Suprapubic skin (tissue), 4 donors: Measurements from ENCODE around the gene COL4A6. TPM values are rescaled to one million over a fixed set of nuclear protein-coding genes. Genes with fewer than 3 reads are reported as not detected.
"Not testable (repeated sequence)": the region's sequence is repeated elsewhere in the genome, so short reads cannot be mapped to it uniquely, and the experiment has no call there.

ENCODE experiments used
- DNase-seq, 2 donors: peaks; one replicate each; pipeline ENCODE4 v3.0.0-alpha.2; 2019; ENCODE audit warnings: low spot score in 2 of 2
- H3K27ac ChIP-seq: fragments of 200-600 bp; sonication (generic); one replicate; pipeline ENCODE4 v1.5.1; 2019
- H3K27me3 ChIP-seq: fragments of 200-600 bp; sonication (generic); one replicate; pipeline ENCODE4 v1.5.1; 2019
- H3K36me3 ChIP-seq: fragments of 200-600 bp; sonication (generic); one replicate; pipeline ENCODE4 v1.5.1; 2019
- H3K4me1 ChIP-seq: fragments of 200-600 bp; sonication (generic); one replicate; pipeline ENCODE4 v1.5.1; 2019
- H3K4me3 ChIP-seq: fragments of 200-600 bp; sonication (generic); one replicate; pipeline ENCODE4 v1.5.1; 2019; ENCODE audit warnings: mild to moderate bottlenecking
- H3K9me3 ChIP-seq: fragments of 200-600 bp; sonication (generic); one replicate; pipeline ENCODE4 v1.5.1; 2019
- EP300 ChIP-seq: sonication (generic); formaldehyde crosslinking; IDR thresholded peaks from one replicate; pipeline ENCODE4 v1.6.1; 2017; ENCODE audit warnings: antibody characterized with exemption
- POLR2A ChIP-seq, 2 donors: fragments of 450-650 bp; IDR thresholded peaks; one replicate each; pipeline ENCODE4 v1.6.1; 2017; ENCODE audit warnings: antibody characterized with exemption in 2 of 2, mild to moderate bottlenecking in 2 of 2, moderate library complexity in 2 of 2
- POLR2AphosphoS5 ChIP-seq, 3 donors: sonication (generic); formaldehyde crosslinking; IDR thresholded peaks; one replicate each; pipeline ENCODE4 v1.6.1; 2017; ENCODE audit warnings: antibody characterized with exemption in 3 of 3
- WGBS: methylation state at CpG from one replicate; pipeline ENCODE4 v1.1.5; 2018; 5-methylcytosine and 5-hydroxymethylcytosine counted together
- total RNA-seq, 4 donors: library from RNA; depleted of rRNA; stranded (reverse); fragments of >200 nt; gene quantifications; one replicate each; pipeline ENCODE4 v1.1.0, GENCODE V29; 2016
- TF ChIP-seq, protein P1 (sequence below), 2 donors: fragments of 200-600 bp in 1 of 2; fragments of 450-650 bp in 1 of 2; sonication (generic) in 1 of 2; IDR thresholded peaks; one replicate each; pipeline ENCODE4 v1.5.1; 2016 to 2019; ENCODE audit warnings: antibody characterized with exemption in 2 of 2, mild to moderate bottlenecking in 1 of 2, moderate library complexity in 1 of 2

The COL4A6 gene
- 10 to 100 TPM; 14.9 to 20.7 (median 16.5) TPM for total RNA-seq

DNA sequence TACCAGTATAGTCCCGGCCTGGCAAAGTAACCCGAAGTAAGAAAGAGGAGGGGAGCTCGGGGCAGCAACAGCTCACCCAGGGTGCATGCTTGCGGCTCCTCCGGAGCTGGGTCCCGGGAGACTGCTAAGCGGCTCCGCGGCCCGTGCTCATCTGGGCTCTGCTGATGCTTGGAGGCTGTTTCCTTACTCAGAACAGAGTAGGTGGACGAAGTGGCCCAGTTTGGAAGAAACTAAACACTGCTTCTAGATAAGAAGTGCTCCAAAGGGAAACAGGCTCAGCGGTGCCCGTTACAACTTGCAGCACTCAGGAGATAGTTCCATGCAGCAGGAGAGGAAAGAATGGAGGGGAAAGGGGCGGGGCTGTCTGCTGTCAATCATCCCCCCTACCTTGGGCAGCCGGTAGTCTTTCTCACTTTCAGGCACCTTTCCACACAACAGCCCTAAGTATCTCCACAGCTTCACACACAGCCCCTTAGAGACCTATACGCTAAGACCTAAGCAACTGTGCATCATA is at the start of gene COL4A6:
TSS of gene COL4A6 (minus strand) at position 313 of the 514 bp plus-strand sequence. CDS start at position 87, 226 bp downstream.
- DNase-seq: no peak
- no peak for TF ChIP-seq EP300
- no peak for TF ChIP-seq POLR2AphosphoS5 (IDR thresholded peaks at IDR 0.05)
- TF ChIP-seq POLR2A (IDR thresholded peaks at IDR 0.05): no peak
- TF ChIP-seq, protein P1, sequence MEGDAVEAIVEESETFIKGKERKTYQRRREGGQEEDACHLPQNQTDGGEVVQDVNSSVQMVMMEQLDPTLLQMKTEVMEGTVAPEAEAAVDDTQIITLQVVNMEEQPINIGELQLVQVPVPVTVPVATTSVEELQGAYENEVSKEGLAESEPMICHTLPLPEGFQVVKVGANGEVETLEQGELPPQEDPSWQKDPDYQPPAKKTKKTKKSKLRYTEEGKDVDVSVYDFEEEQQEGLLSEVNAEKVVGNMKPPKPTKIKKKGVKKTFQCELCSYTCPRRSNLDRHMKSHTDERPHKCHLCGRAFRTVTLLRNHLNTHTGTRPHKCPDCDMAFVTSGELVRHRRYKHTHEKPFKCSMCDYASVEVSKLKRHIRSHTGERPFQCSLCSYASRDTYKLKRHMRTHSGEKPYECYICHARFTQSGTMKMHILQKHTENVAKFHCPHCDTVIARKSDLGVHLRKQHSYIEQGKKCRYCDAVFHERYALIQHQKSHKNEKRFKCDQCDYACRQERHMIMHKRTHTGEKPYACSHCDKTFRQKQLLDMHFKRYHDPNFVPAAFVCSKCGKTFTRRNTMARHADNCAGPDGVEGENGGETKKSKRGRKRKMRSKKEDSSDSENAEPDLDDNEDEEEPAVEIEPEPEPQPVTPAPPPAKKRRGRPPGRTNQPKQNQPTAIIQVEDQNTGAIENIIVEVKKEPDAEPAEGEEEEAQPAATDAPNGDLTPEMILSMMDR (IDR thresholded peaks at IDR 0.05): no peak
- Histone ChIP-seq H3K27me3 (no peaks in the 10 kb centered on the region), H3K4me1 (peaks cover 10% of the 10 kb centered on the region), H3K4me3 (peak within 1 kb of the TSS; percentile 51), H3K27ac (no peak within 1 kb of the TSS), H3K9me3 (no peaks in the 10 kb centered on the region), H3K36me3 (no peaks in the 10 kb centered on the region)
- WGBS: 22% methylated on average over 7 of the region's 16 CpGs

DNA sequence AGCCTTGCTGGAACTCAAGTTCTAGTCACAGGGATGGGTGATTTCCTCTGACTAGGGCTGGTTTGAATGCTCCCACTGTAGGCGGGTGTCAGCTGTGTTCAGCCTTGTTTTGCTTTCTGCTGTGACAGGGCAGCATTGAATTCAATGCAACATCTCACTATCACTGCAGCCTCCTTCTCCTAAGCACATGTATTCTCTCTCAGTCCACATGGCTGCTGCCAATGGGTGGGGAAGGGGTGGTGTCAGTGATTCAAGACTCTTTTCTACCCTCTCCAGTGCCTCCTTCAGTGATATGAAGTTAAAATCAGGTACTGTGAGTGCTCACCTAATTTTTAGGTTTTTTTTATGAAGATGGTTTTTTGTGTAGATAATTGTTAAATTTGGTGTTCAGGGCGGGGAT is 47.7 kb upstream of the COL4A6 start:
- 75% methylated on average over 2 of the region's 2 CpGs for WGBS

DNA sequence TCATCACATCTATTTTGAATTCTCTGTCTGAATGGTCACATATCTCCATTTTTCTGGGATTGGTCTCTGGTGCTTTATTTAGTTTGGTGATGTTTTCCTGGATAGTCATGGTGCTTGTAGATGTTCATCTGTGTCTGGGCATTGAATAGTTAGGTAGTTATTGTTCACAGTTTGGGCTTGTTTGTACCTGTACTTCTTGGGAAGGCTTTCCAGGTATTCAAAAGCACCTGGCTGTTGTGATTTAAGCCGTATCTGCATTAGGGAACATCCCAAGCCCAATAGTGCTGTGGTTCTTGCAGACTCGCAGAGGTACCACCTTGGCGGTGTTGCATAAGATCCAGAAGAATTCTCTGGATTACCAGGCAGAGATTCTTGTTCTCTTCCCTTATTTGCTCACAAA is 46.0 kb upstream of the COL4A6 start:
- Histone ChIP-seq H3K4me1 (no peaks in the 10 kb centered on the region), H3K4me3 (no peak overlapping the region), H3K27me3 (no peaks in the 10 kb centered on the region), H3K27ac (no peak overlapping the region), H3K9me3 (no peaks in the 10 kb centered on the region), H3K36me3 (no peaks in the 10 kb centered on the region)
- 62% methylated on average over 3 of the region's 3 CpGs for WGBS
- DNase-seq: no peak
- TF ChIP-seq, protein P1 (IDR thresholded peaks at IDR 0.05): no peak
- no peak for TF ChIP-seq EP300
- TF ChIP-seq POLR2AphosphoS5 (IDR thresholded peaks at IDR 0.05): no peak
- no peak for TF ChIP-seq POLR2A (IDR thresholded peaks at IDR 0.05)

More for the DNA sequence above, 47.7 kb upstream of the COL4A6 start:
- Histone ChIP-seq H3K27me3 (no peaks in the 10 kb centered on the region), H3K4me3 (no peak overlapping the region), H3K9me3 (no peaks in the 10 kb centered on the region), H3K27ac (no peak overlapping the region), H3K36me3 (no peaks in the 10 kb centered on the region), H3K4me1 (no peaks in the 10 kb centered on the region)
- DNase-seq: no peak
- TF ChIP-seq POLR2A (IDR thresholded peaks at IDR 0.05): no peak
- TF ChIP-seq, protein P1 (IDR thresholded peaks at IDR 0.05): no peak
- TF ChIP-seq EP300: no peak
- no peak for TF ChIP-seq POLR2AphosphoS5 (IDR thresholded peaks at IDR 0.05)

DNA sequence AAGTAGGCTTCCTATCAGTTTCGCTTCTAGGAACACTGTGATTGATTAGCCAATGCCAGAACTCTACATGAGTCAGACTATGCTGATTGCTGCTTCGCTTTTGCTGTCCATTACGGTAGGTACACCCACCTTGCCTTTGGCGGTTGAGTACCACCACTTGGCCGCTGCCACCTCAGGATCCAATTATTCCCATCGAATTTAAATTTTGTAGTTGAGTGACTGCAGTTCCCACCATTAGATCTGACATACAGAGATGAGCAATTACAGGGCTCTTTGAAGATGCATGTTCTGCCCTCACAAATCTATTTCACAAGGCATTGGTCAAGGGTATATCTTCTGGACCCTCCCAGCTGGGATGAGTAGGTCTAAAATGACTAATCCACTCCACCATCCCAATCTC is 43.3 kb upstream of the COL4A6 start:
- H3K9me3 ChIP-seq, H3K36me3 ChIP-seq, H3K27me3 ChIP-seq, H3K27ac ChIP-seq, H3K4me1 ChIP-seq, DNase-seq, H3K4me3 ChIP-seq: not testable (repeated sequence)
- WGBS: 85% methylated on average over 6 of the region's 6 CpGs

DNA sequence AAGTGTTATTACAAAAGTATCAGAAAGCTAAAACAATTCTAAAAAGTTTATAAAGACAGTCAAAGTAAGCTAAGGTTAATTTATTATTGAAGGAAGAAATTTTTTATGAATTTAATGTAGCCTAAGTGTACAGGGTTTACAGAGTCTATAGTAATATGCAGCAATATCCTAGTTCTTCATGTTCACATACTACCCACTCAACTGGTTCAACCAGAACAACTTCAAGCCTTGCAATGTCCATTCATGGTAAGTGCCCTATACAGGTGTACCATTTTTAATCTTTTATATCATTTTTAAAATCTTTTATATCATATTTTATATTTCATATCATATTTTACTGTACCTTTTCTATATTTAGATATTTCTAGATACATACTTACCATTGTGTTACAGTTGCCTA is 35.8 kb upstream of the COL4A6 start:
- DNase-seq: no peak
- Histone ChIP-seq H3K9me3 (no peaks in the 10 kb centered on the region), H3K27me3 (no peaks in the 10 kb centered on the region), H3K27ac (no peak overlapping the region), H3K36me3 (no peaks in the 10 kb centered on the region), H3K4me3 (no peak overlapping the region), H3K4me1 (no peaks in the 10 kb centered on the region)
- no peak for TF ChIP-seq POLR2A (IDR thresholded peaks at IDR 0.05)
- TF ChIP-seq, protein P1 (IDR thresholded peaks at IDR 0.05): no peak
- no peak for TF ChIP-seq POLR2AphosphoS5 (IDR thresholded peaks at IDR 0.05)
- no peak for TF ChIP-seq EP300

DNA sequence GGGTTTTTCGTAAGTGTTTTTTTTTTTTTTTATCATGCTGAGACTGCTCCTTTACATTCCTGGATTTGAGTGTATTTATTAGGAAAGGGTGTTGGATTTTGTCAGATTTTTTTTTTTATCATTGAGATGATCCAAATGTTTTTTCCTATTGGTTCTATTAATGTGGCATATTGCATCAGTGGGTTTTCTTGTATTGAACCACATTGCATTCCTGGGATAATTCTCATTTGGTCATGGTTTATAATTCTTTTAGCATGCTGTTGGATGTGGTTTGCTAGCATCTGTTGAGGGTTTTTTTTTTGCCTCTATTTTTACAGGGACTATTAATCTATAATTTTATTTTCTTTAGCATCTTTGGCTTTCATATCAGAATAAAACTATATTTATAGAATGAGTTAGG is 30.3 kb upstream of the COL4A6 start:
- 80% methylated on average over 1 of the region's 1 CpG for WGBS
- DNase-seq: no peak
- no peak for TF ChIP-seq POLR2A (IDR thresholded peaks at IDR 0.05)
- TF ChIP-seq, protein P1 (IDR thresholded peaks at IDR 0.05): no peak
- no peak for TF ChIP-seq POLR2AphosphoS5 (IDR thresholded peaks at IDR 0.05)
- TF ChIP-seq EP300: no peak
- H3K4me3 ChIP-seq: no peak overlapping the region
- no peaks in the 10 kb centered on the region for H3K27me3 ChIP-seq
- no peaks in the 10 kb centered on the region for H3K36me3 ChIP-seq
- no peaks in the 10 kb centered on the region for H3K4me1 ChIP-seq
- H3K27ac ChIP-seq: no peak overlapping the region
- H3K9me3 ChIP-seq: no peaks in the 10 kb centered on the region
